K562 (cell line): ENCODE data around the gene DOP1A. TPM values are rescaled to one million over a fixed set of nuclear protein-coding genes. Genes with fewer than 3 reads are reported as not detected.

Experiments used
- ATAC-seq: fragments of 200-7000 bp; cut with Tn5 transposase; 3 replicates; pipeline ENCODE4 v1.9.1; 2020; ENCODE audit warnings: moderate library complexity
- BruUV-seq: library from RNA; stranded (reverse); fragments of 400-500 nt; replicated peaks from 2 replicates; lab custom pipeline; 2021; lab: Mats Ljungman, UMichigan
- CTCF ChIA-PET: fragments of 300-600 bp; formaldehyde crosslinking; extraction: SDS; loops from one replicate; lab custom pipeline; 2021; ENCODE audit warnings: low intra/inter-chr PET ratio; lab: Yijun Ruan, JAX
- POLR2A ChIA-PET: fragments of 300-600, 350-650 bp; sonication (Branson Sonifier 250); formaldehyde crosslinking; extraction: SDS; loops from one replicate; lab custom pipeline; 2021; ENCODE audit warnings: antibody characterized with exemption, inconsistent platforms; lab: Yijun Ruan, JAX
- DNase-seq, 4 experiments: peaks; one replicate each; pipeline versions ENCODE4 v3.0.0 to v3.0.0-alpha.2; 2011 to 2018; ENCODE audit warnings: low spot score in 3 of 4, mixed read lengths in 3 of 4; ENCODE audit errors: extremely low read depth in 1 of 4
- FAIRE-seq: peaks from 2 replicates; lab custom pipeline; 2011; peaks lifted over from hg19 to GRCh38; lab: Jason Lieb, UNC
- H2AFZ ChIP-seq: 2 replicates; pipeline ENCODE4 v1.6.0; 2011; ENCODE audit warnings: low read depth, low read length, control low read depth, inconsistent platforms
- H3K27ac ChIP-seq: fragments of 200-600 bp; 3 replicates; pipeline ENCODE4 v1.8.0; 2011; ENCODE audit warnings: low read depth, mild to moderate bottlenecking, control low read depth, inconsistent platforms, low read length, moderate library complexity, mixed read lengths; ENCODE audit errors: extremely low read depth
- H3K27me3 ChIP-seq, 2 experiments: fragments of 300-600 bp in 1 of 2; 2 replicates in 1 of 2; 3 replicates in 1 of 2; pipeline versions ENCODE4 v1.6.0 to v1.8.0; 2011; ENCODE audit warnings: inconsistent platforms in 2 of 2, low read length in 2 of 2, mild to moderate bottlenecking in 1 of 2, mixed read lengths in 1 of 2, moderate library complexity in 1 of 2; ENCODE audit not compliant: control insufficient read depth in 2 of 2, insufficient read depth in 2 of 2
- H3K36me3 ChIP-seq: fragments of 300-600 bp; 3 replicates; pipeline ENCODE4 v1.8.0; 2011; ENCODE audit warnings: mild to moderate bottlenecking, low read length, inconsistent platforms; ENCODE audit not compliant: control insufficient read depth, insufficient read depth
- H3K4me1 ChIP-seq, 2 experiments: fragments of 200-600 bp in 1 of 2; replicated peaks in 1 of 2; 2 replicates in 1 of 2; 3 replicates in 1 of 2; pipeline versions ENCODE4 v1.5.1 to v1.8.0; 2011; ENCODE audit warnings: inconsistent platforms in 2 of 2, low read length in 2 of 2, mild to moderate bottlenecking in 1 of 2, mixed read lengths in 1 of 2, moderate library complexity in 1 of 2; ENCODE audit not compliant: control insufficient read depth in 2 of 2, insufficient read depth in 2 of 2
- H3K4me2 ChIP-seq: 2 replicates; pipeline ENCODE4 v1.6.1; 2011; ENCODE audit warnings: low read length, control low read depth, inconsistent platforms, mixed read lengths; ENCODE audit not compliant: insufficient read depth
- H3K4me3 ChIP-seq: fragments of 200-600 bp; sonication (generic), shearing (Covaris generic); 2 replicates; pipeline ENCODE4 v1.5.1; 2016; ENCODE audit warnings: control low read depth, inconsistent platforms
- H3K79me2 ChIP-seq: fragments of 200-600 bp; 3 replicates; pipeline ENCODE4 v1.8.0; 2011; ENCODE audit warnings: low read length, inconsistent platforms; ENCODE audit not compliant: control insufficient read depth, insufficient read depth
- H3K9ac ChIP-seq, 2 experiments: 2 replicates each; pipeline versions ENCODE4 v1.6.0 to v1.6.1; 2011; ENCODE audit warnings: low read depth in 2 of 2, low read length in 2 of 2, control low read depth in 1 of 2, inconsistent platforms in 1 of 2, mild to moderate bottlenecking in 1 of 2, mixed read lengths in 1 of 2; ENCODE audit not compliant: insufficient read depth in 1 of 2
- H3K9me1 ChIP-seq: one replicate; pipeline ENCODE4 v1.6.0; 2011; ENCODE audit warnings: inconsistent platforms, mild to moderate bottlenecking, low read length, moderate library complexity; ENCODE audit not compliant: control insufficient read depth, insufficient read depth
- H3K9me3 ChIP-seq: replicated peaks from 2 replicates; pipeline ENCODE4 v1.5.1; 2011; ENCODE audit warnings: low read depth, low read length, inconsistent platforms; ENCODE audit not compliant: control insufficient read depth, insufficient read depth
- H4K20me1 ChIP-seq: replicated peaks from 2 replicates; pipeline ENCODE4 v1.6.1; 2011; ENCODE audit warnings: low read length, inconsistent platforms, mixed read lengths; ENCODE audit not compliant: control insufficient read depth, insufficient read depth
- ARID4B ChIP-seq: sonication (generic); formaldehyde crosslinking; IDR thresholded peaks from 2 replicates; pipeline ENCODE4 v1.8.0; 2022; ENCODE audit warnings: mild to moderate bottlenecking, missing genetic modification reagents
- CCAR2 ChIP-seq: fragments of 200-400 bp; formaldehyde crosslinking; IDR thresholded peaks from 2 replicates; pipeline ENCODE4 v1.6.1; 2017; ENCODE audit warnings: mild to moderate bottlenecking, low read depth, low read length
- CREBBP ChIP-seq: IDR thresholded peaks from one replicate; pipeline ENCODE4 v1.6.1; 2012; ENCODE audit warnings: low read depth, mild to moderate bottlenecking, control low read depth, inconsistent platforms, low read length
- CSDE1 ChIP-seq, 2 experiments: fragments of 450-650 bp; IDR thresholded peaks; 2 replicates each; pipeline ENCODE4 v1.6.1; 2016; ENCODE audit warnings: mild to moderate bottlenecking in 1 of 2
- MBD2 ChIP-seq: sonication (generic); IDR thresholded peaks from 2 replicates; pipeline ENCODE4 v1.6.1; 2016; ENCODE audit warnings: low read depth, borderline replicate concordance
- NFRKB ChIP-seq: fragments of 450-650 bp; IDR thresholded peaks from 2 replicates; pipeline ENCODE4 v1.6.1; 2016; ENCODE audit warnings: low read depth
- RREB1 ChIP-seq: fragments of 250-450 bp; sonication (Bioruptor Pico); IDR thresholded peaks from 2 replicates; pipeline ENCODE4 v1.4.0; 2020
- ZNF592 ChIP-seq: fragments of 450-650 bp; IDR thresholded peaks from 2 replicates; pipeline ENCODE4 v1.6.1; 2017; ENCODE audit warnings: antibody characterized with exemption, mild to moderate bottlenecking
- WGBS: fragments of 100-300 bp; shearing (Covaris generic); methylation state at CpG from one replicate; pipeline ENCODE4 v1.1.6; 2016; ENCODE audit warnings: low coverage, mixed read lengths; ENCODE audit not compliant: insufficient coverage; ENCODE audit errors: missing lambda C conversion rate; 5-methylcytosine and 5-hydroxymethylcytosine counted together
- in situ Hi-C: fragments of 300-500 bp; cut with MboI; formaldehyde crosslinking; loops from 4 replicates; pipeline ENCODE4 v1.15.0; 2018; ENCODE audit warnings: inconsistent platforms, mixed read lengths
- intact Hi-C: fragments of 100-400 bp; cut with micrococcal nuclease; formaldehyde crosslinking; loops from 2 replicates; pipeline ENCODE4 v1.14.2; 2022
- polyA plus RNA-seq, 8 experiments: library from polyadenylated mRNA; depleted of rRNA in 4 of 8; stranded (reverse) in 5 of 8; unstranded in 3 of 8; fragments of >200 nt; fragmentation: Nextera tagmentation in 2 of 8; fragmentation: Illumina TruSeq in 1 of 8; extraction: Ambion mirVana in 2 of 8; extraction: Trizol in 1 of 8; gene quantifications; 2 replicates each; pipeline versions ENCODE4 v1.2.1 to v1.2.3, GENCODE V29; 2011 to 2014; ENCODE audit warnings: inconsistent platforms in 1 of 8, missing spikeins in 1 of 8
- total RNA-seq, 7 experiments: library from RNA; depleted of rRNA in 6 of 7; stranded (reverse); fragments of >200 nt in 6 of 7; fragmentation: Illumina TruSeq in 2 of 7; extraction: Trizol in 2 of 7; gene quantifications; 2 replicates each; pipeline versions ENCODE4 v1.2.1 to v1.2.3, GENCODE V29; 2011 to 2021; ENCODE audit warnings: low replicate concordance in 1 of 7

Gene DOP1A
- total and polyA plus RNA-seq, 9 of the 15 experiments (the other 6 are each of a cell fraction or from before 2014, with no cell fraction given): 0.75 to 10.5 (median 4.4) TPM

- Histone ChIP-seq H4K20me1 (no peaks in the 10 kb centered on the region), H3K27ac (no peak overlapping the region), H3K4me1 (no peaks in the 10 kb centered on the region), H3K9me1 (no peaks in the 10 kb centered on the region), H3K9ac (no peak overlapping the region), H3K27me3 (no peaks in the 10 kb centered on the region), H2AFZ (no peak overlapping the region), H3K36me3 (no peaks in the 10 kb centered on the region), H3K4me3 (no peak overlapping the region), H3K79me2 (no peaks in the 10 kb centered on the region), H3K4me2 (no peak overlapping the region), H3K9me3 (no peaks in the 10 kb centered on the region)
- no TSS peak for BruUV-seq
- CTCF ChIA-PET: no interaction called here
- POLR2A ChIA-PET: no interaction called here
- intact Hi-C loops (no loop called here), in situ Hi-C loops (no loop called here)
- WGBS: 62% methylated on average over 4 of the region's 4 CpGs
- FAIRE-seq (no peak), DNase-seq (no peak), ATAC-seq (no peak)
- TF ChIP-seq ZNF592: no peak
- no peak for TF ChIP-seq RREB1 (CRISPR knock-in tag)
- no peak for TF ChIP-seq CREBBP
- no peak for TF ChIP-seq CSDE1 (IDR thresholded peaks at IDR 0.05)
- TF ChIP-seq MBD2: no peak
- no peak for TF ChIP-seq ARID4B (CRISPR knock-in tag)
- TF ChIP-seq NFRKB: no peak
- no peak for TF ChIP-seq CCAR2
These were observed 45.8 kb downstream of the DOP1A start for GRCh38 chr6:83113258-83113657.
